Liver (tissue), 9 donors: ENCODE measurements around the gene CENPO. TPM values are rescaled to one million over a fixed set of nuclear protein-coding genes. Genes with fewer than 3 reads are reported as not detected.
"Not testable (repeated sequence)": the region's sequence is repeated elsewhere in the genome, so short reads cannot be mapped to it uniquely, and the experiment has no call there.

Experiments used
- DNase-seq: peaks from one replicate; pipeline ENCODE4 v3.0.0-alpha.2; 2017; ENCODE audit warnings: low spot score
- H3K27ac ChIP-seq, 2 donors: one replicate each; pipeline ENCODE4 v1.7.0; 2013; ENCODE audit warnings: inconsistent platforms in 2 of 2, low read length in 2 of 2, control low read depth in 1 of 2, low read depth in 1 of 2, mild to moderate bottlenecking in 1 of 2
- H3K27me3 ChIP-seq, 4 donors: one replicate each; pipeline versions ENCODE4 v1.6.1 to v1.7.0; 2013; ENCODE audit warnings: low read length in 3 of 4, inconsistent platforms in 1 of 4, mild to moderate bottlenecking in 1 of 4, moderate library complexity in 1 of 4; ENCODE audit not compliant: control insufficient read depth in 4 of 4, insufficient read depth in 4 of 4
- H3K36me3 ChIP-seq, 4 donors: one replicate each; pipeline versions ENCODE4 v1.6.1 to v1.7.0; 2013; ENCODE audit warnings: low read length in 3 of 4, mild to moderate bottlenecking in 3 of 4, low read depth in 1 of 4, moderate library complexity in 1 of 4; ENCODE audit not compliant: control insufficient read depth in 4 of 4, insufficient read depth in 3 of 4
- H3K4me1 ChIP-seq, 4 donors: one replicate each; pipeline versions ENCODE4 v1.6.1 to v1.7.0; 2013; ENCODE audit warnings: low read length in 3 of 4, mild to moderate bottlenecking in 3 of 4, moderate library complexity in 1 of 4; ENCODE audit not compliant: control insufficient read depth in 4 of 4, insufficient read depth in 4 of 4
- H3K4me3 ChIP-seq, 3 donors: one replicate each; pipeline versions ENCODE4 v1.6.1 to v1.7.0; 2013; ENCODE audit warnings: low read length in 3 of 3, control low read depth in 1 of 3, low read depth in 1 of 3, mild to moderate bottlenecking in 1 of 3
- H3K9ac ChIP-seq, 2 donors: one replicate each; pipeline ENCODE4 v1.7.0; 2013; ENCODE audit warnings: low read length in 2 of 2, mild to moderate bottlenecking in 2 of 2, moderate library complexity in 2 of 2, control low read depth in 1 of 2, low read depth in 1 of 2
- H3K9me3 ChIP-seq, 4 donors: one replicate each; pipeline versions ENCODE4 v1.6.1 to v1.7.0; 2013; ENCODE audit warnings: low read length in 3 of 4; ENCODE audit not compliant: control insufficient read depth in 4 of 4
- FOXA1 ChIP-seq: IDR thresholded peaks from 2 replicates; pipeline ENCODE4 v1.6.1; 2016; ENCODE audit warnings: antibody characterized with exemption
- FOXA2 ChIP-seq: IDR thresholded peaks from 2 replicates; pipeline ENCODE4 v1.6.1; 2016; ENCODE audit warnings: antibody characterized with exemption
- HNF4A ChIP-seq, 2 donors: conservative IDR thresholded peaks; 2 replicates each; pipeline ENCODE4 v1.6.1; 2016; ENCODE audit warnings: antibody characterized with exemption in 2 of 2, mild to moderate bottlenecking in 2 of 2
- JUND ChIP-seq, 2 donors: IDR thresholded peaks; 2 replicates each; pipeline ENCODE4 v1.6.1; 2016; ENCODE audit warnings: antibody characterized with exemption in 2 of 2
- NR2F2 ChIP-seq: IDR thresholded peaks from 2 replicates; pipeline ENCODE4 v1.6.1; 2016; ENCODE audit warnings: antibody characterized with exemption
- RAD21 ChIP-seq, 2 donors: IDR thresholded peaks; 2 replicates each; pipeline ENCODE4 v1.6.1; 2016; ENCODE audit warnings: antibody characterized with exemption in 2 of 2, mild to moderate bottlenecking in 2 of 2
- RXRA ChIP-seq, 2 donors: IDR thresholded peaks; 2 replicates each; pipeline ENCODE4 v1.6.1; 2017 to 2018; ENCODE audit warnings: antibody characterized with exemption in 2 of 2, mild to moderate bottlenecking in 1 of 2
- SP1 ChIP-seq: IDR thresholded peaks from 2 replicates; pipeline ENCODE4 v1.6.1; 2018; ENCODE audit warnings: antibody characterized with exemption, mild to moderate bottlenecking
- TAF1 ChIP-seq: conservative IDR thresholded peaks from 2 replicates; pipeline ENCODE4 v1.6.1; 2016; ENCODE audit warnings: antibody characterized with exemption, mild to moderate bottlenecking
- YY1 ChIP-seq: IDR thresholded peaks from 2 replicates; pipeline ENCODE4 v1.6.1; 2016; ENCODE audit warnings: antibody characterized with exemption, mild to moderate bottlenecking
- WGBS: extraction: QIAGEN DNeasy Blood & Tissue Kit; methylation state at CpG from one replicate; pipeline ENCODE4 v1.1.7; 2013; 5-methylcytosine and 5-hydroxymethylcytosine counted together
- polyA plus RNA-seq, 2 donors: library from polyadenylated mRNA; stranded (reverse) in 1 of 2; unstranded in 1 of 2; fragments of 200-250 nt in 1 of 2; fragments of >200 nt in 1 of 2; fragmentation: Nextera tagmentation in 1 of 2; extraction: Ambion mirVana in 1 of 2; gene quantifications; one replicate each; pipeline versions ENCODE4 v1.2.1 to v1.2.3, GENCODE V29; 2013 to 2015
- total RNA-seq, 2 donors: library from RNA; depleted of rRNA; stranded (reverse); fragments of >200 nt; gene quantifications; one replicate each; pipeline ENCODE4 v1.2.3, GENCODE V29; 2014
- TF ChIP-seq, protein P1 (sequence below): IDR thresholded peaks from 2 replicates; pipeline ENCODE4 v1.6.1; 2016; ENCODE audit warnings: antibody characterized with exemption
- TF ChIP-seq, protein P2 (sequence below): IDR thresholded peaks from 2 replicates; pipeline ENCODE4 v1.6.1; 2016; ENCODE audit warnings: antibody characterized with exemption
- TF ChIP-seq, protein P3 (sequence below): fragments of 150-350 bp; IDR thresholded peaks from 2 replicates; pipeline ENCODE4 v1.5.1; 2017; ENCODE audit warnings: improper control_type of control experiment, low read depth, low read length; ENCODE audit not compliant: missing input control
- TF ChIP-seq, protein P4 (sequence below): IDR thresholded peaks from 2 replicates; pipeline ENCODE4 v1.6.1; 2016; ENCODE audit warnings: antibody characterized with exemption, mild to moderate bottlenecking
- donor health status: healthy.
- donor health status: healthy.
- donor health status: healthy.
- donor health status: healthy.
- donor health status: healthy.

The CENPO gene
- total and polyA plus RNA-seq, 4 donors: 2.2 to 17.8 (median 3.2) TPM

DNA sequence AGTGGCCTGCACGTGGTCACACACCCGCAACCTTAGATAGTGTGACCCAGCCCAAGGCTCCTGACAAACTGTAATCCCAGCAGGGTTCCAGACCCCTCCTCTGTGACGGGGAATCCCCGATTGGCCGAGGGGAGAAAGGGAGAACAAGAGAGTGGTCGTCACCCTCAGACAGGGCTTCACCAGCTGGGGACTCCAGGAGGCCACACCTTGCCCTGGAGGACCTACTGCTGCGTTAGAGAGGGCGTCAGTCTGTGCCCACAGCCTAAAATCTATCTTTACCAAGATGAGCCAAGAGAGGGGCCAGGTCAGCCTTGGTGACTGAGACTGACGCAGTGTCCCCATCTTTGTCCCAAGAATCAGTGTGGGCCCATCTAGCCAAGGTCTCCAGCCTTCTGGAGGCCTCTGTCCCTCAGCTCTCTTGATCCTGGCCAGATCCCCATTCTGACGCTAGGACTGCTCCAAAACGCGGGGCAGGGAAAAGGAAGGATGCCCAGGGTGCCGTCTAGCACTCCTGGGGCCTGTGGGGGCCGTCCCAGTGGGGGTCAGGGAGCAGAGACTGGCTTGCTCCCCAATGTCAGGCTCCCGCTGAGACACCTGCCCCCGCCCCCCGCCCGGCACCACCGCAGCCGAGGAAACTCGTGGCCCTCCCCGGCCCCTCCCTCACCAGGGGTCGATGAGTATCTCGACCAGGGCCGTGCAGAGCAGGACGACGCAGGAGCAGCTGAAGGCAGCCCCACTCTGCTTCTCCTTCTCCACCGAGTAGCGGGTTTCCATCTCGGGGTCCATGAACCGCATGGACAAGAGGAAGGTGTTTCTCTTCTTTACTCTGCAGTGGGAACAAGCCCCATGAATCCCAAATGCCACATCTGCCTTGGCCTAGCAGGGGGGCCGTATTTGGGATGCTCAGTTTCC is 40.9 kb downstream of the CENPO start (continued):
- TF ChIP-seq, protein P1, sequence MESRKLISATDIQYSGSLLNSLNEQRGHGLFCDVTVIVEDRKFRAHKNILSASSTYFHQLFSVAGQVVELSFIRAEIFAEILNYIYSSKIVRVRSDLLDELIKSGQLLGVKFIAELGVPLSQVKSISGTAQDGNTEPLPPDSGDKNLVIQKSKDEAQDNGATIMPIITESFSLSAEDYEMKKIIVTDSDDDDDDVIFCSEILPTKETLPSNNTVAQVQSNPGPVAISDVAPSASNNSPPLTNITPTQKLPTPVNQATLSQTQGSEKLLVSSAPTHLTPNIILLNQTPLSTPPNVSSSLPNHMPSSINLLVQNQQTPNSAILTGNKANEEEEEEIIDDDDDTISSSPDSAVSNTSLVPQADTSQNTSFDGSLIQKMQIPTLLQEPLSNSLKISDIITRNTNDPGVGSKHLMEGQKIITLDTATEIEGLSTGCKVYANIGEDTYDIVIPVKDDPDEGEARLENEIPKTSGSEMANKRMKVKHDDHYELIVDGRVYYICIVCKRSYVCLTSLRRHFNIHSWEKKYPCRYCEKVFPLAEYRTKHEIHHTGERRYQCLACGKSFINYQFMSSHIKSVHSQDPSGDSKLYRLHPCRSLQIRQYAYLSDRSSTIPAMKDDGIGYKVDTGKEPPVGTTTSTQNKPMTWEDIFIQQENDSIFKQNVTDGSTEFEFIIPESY: no peak
- no peak for TF ChIP-seq RAD21 (IDR thresholded peaks at IDR 0.05)
- no peak for TF ChIP-seq HNF4A (conservative IDR thresholded peaks at IDR 0.05)
- no peak for TF ChIP-seq RXRA (IDR thresholded peaks at IDR 0.05)
- no peak for TF ChIP-seq JUND (IDR thresholded peaks at IDR 0.05)
- no peak for TF ChIP-seq FOXA2
- TF ChIP-seq, protein P2, sequence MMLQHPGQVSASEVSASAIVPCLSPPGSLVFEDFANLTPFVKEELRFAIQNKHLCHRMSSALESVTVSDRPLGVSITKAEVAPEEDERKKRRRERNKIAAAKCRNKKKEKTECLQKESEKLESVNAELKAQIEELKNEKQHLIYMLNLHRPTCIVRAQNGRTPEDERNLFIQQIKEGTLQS: no peak

DNA sequence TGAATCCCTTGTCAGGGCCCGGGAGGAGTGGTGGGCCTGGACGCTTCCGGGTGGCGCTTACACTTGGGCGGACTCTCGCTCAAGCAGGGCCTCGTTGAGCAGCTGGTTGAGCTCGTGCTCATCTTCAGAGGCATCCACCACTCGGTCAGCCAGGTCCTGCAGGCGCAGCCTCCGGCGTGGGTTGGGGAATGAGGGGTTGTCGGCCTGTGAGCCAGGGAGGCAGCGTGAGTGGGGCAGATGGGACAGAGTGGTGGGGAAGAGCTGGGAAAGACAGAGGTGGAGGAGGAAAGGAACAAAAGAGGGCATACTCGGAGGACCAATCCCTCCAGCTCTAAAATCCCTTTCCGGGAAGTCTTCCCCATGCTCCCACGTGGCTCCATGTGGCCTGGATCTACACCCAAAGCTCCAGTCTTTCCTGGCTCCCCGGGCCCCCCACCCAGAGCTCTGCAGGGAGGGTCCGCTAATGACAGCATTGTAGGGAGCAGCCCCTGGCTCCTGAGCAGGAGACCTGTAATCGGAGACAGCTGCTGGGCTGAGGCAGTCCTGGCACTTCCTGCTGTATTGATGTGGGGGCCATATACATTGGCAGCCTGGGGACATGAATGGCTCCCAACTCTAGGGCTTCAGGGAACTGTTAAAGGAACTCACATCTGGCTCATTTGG is 41.6 kb downstream of the CENPO start:
- Histone ChIP-seq H3K4me3 (no peak overlapping the region), H3K9ac (no peak overlapping the region), H3K27ac (no peak overlapping the region), H3K36me3 (peaks cover 0 to 2% (median 0%) of the 10 kb centered on the region in 4 donors), H3K27me3 (no peaks in the 10 kb centered on the region), H3K4me1 (no peaks in the 10 kb centered on the region), H3K9me3 (no peaks in the 10 kb centered on the region)
- WGBS: 95% methylated on average over 20 of the region's 20 CpGs
- no peak for DNase-seq
- no peak for TF ChIP-seq YY1

DNA sequence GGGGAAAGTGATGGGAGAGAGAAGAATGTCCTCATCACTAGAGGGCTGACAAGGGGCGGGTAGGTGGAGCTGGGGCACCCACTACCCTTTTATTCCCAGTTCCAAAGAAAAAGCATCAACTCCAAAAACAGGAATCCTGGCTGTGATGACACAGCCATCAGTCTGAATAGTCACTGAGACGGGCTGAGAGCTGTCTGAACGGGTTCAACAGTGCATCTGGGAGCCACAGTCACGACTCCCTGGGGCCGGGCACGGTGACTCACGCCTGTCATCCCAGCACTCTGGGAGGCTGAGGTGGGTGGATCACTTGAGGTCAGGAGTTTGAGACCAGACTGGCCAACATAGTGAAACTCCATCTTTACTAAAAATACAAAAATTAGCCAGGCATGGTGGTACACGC is 42.2 kb downstream of the CENPO start:
- not testable (repeated sequence) for H3K36me3 ChIP-seq, H3K9me3 ChIP-seq, H3K27me3 ChIP-seq, H3K9ac ChIP-seq, H3K4me3 ChIP-seq, H3K4me1 ChIP-seq, H3K27ac ChIP-seq, DNase-seq
- WGBS: 89% methylated on average over 8 of the region's 8 CpGs

DNA sequence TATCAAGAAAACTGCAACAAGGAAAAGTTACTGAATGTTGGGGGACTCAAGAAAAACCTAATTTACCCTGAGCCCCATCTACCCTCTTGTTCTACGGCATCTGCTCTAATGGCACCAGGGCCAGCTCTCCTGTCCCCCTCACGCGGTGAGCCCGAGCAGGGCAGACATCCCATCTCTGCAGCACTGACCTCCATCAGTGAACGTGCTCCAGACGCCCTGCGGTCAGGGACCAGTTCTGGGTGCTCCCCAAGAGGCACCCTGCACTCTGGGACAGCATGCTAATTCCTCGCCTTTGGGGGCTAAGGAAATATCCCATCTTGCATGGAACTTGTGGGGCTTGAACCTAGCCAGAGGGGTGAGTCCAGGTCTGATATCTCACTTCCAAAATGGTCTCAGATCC is 43.0 kb downstream of the CENPO start:
- Histone ChIP-seq H3K9me3 (no peaks in the 10 kb centered on the region), H3K4me3 (no peak overlapping the region), H3K36me3 (peaks cover 0 to 3% (median 0%) of the 10 kb centered on the region in 4 donors), H3K27ac (no peak overlapping the region), H3K9ac (no peak overlapping the region), H3K4me1 (no peaks in the 10 kb centered on the region), H3K27me3 (no peaks in the 10 kb centered on the region)
- DNase-seq: no peak
- WGBS: 96% methylated on average over 8 of the region's 8 CpGs
- no peak for TF ChIP-seq TAF1
- TF ChIP-seq RXRA (IDR thresholded peaks at IDR 0.05): no peak
- TF ChIP-seq NR2F2: no peak
- no peak for TF ChIP-seq SP1
- TF ChIP-seq, protein P3, sequence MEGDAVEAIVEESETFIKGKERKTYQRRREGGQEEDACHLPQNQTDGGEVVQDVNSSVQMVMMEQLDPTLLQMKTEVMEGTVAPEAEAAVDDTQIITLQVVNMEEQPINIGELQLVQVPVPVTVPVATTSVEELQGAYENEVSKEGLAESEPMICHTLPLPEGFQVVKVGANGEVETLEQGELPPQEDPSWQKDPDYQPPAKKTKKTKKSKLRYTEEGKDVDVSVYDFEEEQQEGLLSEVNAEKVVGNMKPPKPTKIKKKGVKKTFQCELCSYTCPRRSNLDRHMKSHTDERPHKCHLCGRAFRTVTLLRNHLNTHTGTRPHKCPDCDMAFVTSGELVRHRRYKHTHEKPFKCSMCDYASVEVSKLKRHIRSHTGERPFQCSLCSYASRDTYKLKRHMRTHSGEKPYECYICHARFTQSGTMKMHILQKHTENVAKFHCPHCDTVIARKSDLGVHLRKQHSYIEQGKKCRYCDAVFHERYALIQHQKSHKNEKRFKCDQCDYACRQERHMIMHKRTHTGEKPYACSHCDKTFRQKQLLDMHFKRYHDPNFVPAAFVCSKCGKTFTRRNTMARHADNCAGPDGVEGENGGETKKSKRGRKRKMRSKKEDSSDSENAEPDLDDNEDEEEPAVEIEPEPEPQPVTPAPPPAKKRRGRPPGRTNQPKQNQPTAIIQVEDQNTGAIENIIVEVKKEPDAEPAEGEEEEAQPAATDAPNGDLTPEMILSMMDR: no peak
- TF ChIP-seq FOXA2: no peak
- TF ChIP-seq JUND (IDR thresholded peaks at IDR 0.05): no peak
- TF ChIP-seq, protein P1: no peak
- TF ChIP-seq FOXA1: no peak
- TF ChIP-seq RAD21 (IDR thresholded peaks at IDR 0.05): no peak
- TF ChIP-seq YY1: no peak
- TF ChIP-seq, protein P4, sequence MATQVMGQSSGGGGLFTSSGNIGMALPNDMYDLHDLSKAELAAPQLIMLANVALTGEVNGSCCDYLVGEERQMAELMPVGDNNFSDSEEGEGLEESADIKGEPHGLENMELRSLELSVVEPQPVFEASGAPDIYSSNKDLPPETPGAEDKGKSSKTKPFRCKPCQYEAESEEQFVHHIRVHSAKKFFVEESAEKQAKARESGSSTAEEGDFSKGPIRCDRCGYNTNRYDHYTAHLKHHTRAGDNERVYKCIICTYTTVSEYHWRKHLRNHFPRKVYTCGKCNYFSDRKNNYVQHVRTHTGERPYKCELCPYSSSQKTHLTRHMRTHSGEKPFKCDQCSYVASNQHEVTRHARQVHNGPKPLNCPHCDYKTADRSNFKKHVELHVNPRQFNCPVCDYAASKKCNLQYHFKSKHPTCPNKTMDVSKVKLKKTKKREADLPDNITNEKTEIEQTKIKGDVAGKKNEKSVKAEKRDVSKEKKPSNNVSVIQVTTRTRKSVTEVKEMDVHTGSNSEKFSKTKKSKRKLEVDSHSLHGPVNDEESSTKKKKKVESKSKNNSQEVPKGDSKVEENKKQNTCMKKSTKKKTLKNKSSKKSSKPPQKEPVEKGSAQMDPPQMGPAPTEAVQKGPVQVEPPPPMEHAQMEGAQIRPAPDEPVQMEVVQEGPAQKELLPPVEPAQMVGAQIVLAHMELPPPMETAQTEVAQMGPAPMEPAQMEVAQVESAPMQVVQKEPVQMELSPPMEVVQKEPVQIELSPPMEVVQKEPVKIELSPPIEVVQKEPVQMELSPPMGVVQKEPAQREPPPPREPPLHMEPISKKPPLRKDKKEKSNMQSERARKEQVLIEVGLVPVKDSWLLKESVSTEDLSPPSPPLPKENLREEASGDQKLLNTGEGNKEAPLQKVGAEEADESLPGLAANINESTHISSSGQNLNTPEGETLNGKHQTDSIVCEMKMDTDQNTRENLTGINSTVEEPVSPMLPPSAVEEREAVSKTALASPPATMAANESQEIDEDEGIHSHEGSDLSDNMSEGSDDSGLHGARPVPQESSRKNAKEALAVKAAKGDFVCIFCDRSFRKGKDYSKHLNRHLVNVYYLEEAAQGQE: no peak
